C4-2B (cell line): ENCODE data around the gene FAHD1.

Experiments used
- CTCF ChIP-seq: fragments of 450-650 bp; conservative IDR thresholded peaks from 2 replicates; pipeline ENCODE4 v1.5.1; 2017; ENCODE audit warnings: mild to moderate bottlenecking
- ZFX ChIP-seq: fragments of 450-650 bp; IDR thresholded peaks from 2 replicates; pipeline ENCODE4 v1.6.1; 2017

- no peak for TF ChIP-seq CTCF
- no peak for TF ChIP-seq ZFX
These were observed 4.4 kb downstream of the FAHD1 start for GRCh38 chr16:1831186-1832075.
